ENCODE measurements around the gene SYT14.
"Not testable (repeated sequence)": the region's sequence is repeated elsewhere in the genome, so short reads cannot be mapped to it uniquely, and the experiment has no call there.

Gene SYT14

DNA sequence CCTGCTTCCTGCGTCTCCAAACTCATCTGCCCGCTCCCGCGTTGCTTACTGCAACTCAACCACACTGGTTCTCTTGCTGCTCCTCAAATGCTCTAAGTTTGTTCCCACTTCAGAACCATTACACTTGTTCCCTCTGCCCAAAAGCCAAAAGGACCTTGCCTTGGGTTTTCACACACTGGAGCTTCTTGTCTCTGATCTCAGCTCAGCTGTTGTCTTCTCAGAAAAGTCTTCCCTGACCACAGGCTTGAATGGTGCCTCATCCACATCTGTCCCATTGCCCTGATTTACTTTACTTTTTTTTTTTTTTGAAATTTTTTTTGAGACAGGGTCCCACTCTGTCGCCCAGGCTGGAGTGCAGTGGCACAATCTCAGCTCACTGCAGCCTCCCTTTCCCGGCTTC lies 44.3 kb upstream of the SYT14 start:
- no peaks in the 10 kb centered on the region for H3K4me1 ChIP-seq (ENCODE audit: low read depth, poor library complexity, severe bottlenecking)
- no peaks in the 10 kb centered on the region for H4K20me1 ChIP-seq (ENCODE audit: insufficient read depth)
- TF ChIP-seq, protein P1, sequence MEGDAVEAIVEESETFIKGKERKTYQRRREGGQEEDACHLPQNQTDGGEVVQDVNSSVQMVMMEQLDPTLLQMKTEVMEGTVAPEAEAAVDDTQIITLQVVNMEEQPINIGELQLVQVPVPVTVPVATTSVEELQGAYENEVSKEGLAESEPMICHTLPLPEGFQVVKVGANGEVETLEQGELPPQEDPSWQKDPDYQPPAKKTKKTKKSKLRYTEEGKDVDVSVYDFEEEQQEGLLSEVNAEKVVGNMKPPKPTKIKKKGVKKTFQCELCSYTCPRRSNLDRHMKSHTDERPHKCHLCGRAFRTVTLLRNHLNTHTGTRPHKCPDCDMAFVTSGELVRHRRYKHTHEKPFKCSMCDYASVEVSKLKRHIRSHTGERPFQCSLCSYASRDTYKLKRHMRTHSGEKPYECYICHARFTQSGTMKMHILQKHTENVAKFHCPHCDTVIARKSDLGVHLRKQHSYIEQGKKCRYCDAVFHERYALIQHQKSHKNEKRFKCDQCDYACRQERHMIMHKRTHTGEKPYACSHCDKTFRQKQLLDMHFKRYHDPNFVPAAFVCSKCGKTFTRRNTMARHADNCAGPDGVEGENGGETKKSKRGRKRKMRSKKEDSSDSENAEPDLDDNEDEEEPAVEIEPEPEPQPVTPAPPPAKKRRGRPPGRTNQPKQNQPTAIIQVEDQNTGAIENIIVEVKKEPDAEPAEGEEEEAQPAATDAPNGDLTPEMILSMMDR (conservative IDR thresholded peaks at IDR 0.05; ENCODE audit: low read depth, low read length), result no peak
- no peak overlapping the region for H2AFZ ChIP-seq (ENCODE audit: low read depth)
- no peak overlapping the region for H3K4me3 ChIP-seq (IDR thresholded peaks at IDR 0.05; ENCODE audit: insufficient read depth, low read depth, low read length)
- H3K27ac ChIP-seq, result no peak overlapping the region
- no peaks in the 10 kb centered on the region for H3K27me3 ChIP-seq (ENCODE audit: insufficient read depth, low read depth)
- H3K4me2 ChIP-seq, result no peak overlapping the region
- no peaks in the 10 kb centered on the region for H3K79me2 ChIP-seq (ENCODE audit: insufficient read depth, low read depth)
- H3K36me3 ChIP-seq (ENCODE audit: insufficient read depth), result no peaks in the 10 kb centered on the region
- no peak overlapping the region for H3K9ac ChIP-seq

DNA sequence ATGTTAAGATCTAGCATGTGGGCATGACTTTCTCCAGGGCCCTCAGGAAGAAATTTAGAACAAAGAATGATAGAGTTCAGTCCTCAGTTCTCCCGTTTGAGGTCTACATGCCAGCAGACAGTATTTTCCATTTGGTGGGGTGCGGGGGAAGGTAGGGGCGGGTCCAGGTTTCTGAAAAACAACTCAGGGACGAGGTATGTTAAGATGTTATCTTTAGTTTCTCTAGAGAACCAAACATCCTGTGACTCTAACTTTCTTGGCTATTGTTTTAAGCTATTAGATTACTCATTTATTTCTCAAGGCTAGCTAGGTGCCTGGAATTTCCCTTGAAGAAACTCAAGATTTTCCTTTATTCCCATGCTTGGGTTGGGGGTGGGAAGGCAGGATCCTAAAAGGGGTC lies 42.3 kb upstream of the SYT14 start:
- H3K27ac ChIP-seq, result no peak overlapping the region
- H3K9ac ChIP-seq, result no peak overlapping the region
- no peaks in the 10 kb centered on the region for H3K36me3 ChIP-seq (ENCODE audit: insufficient read depth)
- no peak overlapping the region for H2AFZ ChIP-seq (ENCODE audit: low read depth)
- no peaks in the 10 kb centered on the region for H3K27me3 ChIP-seq (ENCODE audit: insufficient read depth, low read depth)
- TF ChIP-seq, protein P1 (conservative IDR thresholded peaks at IDR 0.05; ENCODE audit: low read depth, low read length), result no peak
- H3K4me3 ChIP-seq (IDR thresholded peaks at IDR 0.05; ENCODE audit: insufficient read depth, low read depth, low read length), result no peak overlapping the region
- no peaks in the 10 kb centered on the region for H3K4me1 ChIP-seq (ENCODE audit: low read depth, poor library complexity, severe bottlenecking)
- no peaks in the 10 kb centered on the region for H3K79me2 ChIP-seq (ENCODE audit: insufficient read depth, low read depth)
- H3K4me2 ChIP-seq, result no peak overlapping the region
- no peaks in the 10 kb centered on the region for H4K20me1 ChIP-seq (ENCODE audit: insufficient read depth)

DNA sequence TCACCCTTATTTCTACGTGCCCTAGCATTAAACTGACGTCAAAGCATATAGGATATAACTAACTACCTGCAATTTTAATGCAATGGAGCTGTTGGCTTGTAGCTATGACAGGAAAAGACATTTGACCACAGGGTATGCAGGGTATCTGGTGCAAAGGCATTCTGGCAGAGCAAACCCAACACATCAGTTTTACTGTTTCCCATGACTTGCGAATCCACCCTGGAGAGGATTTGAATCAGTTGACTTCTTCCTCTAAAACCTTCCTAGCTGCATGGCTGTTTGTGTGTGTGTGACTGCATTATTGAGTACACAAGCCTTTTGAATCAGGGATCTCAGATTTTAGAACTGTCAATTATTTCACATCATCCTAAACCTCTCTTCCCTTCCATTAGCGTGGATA lies 41.7 kb upstream of the SYT14 start:
- Histone ChIP-seq H3K36me3 (ENCODE audit: insufficient read depth) (no peaks in the 10 kb centered on the region), H3K9ac (no peak overlapping the region), H3K27ac (no peak overlapping the region), H3K4me2 (no peak overlapping the region), H3K4me3 (IDR thresholded peaks at IDR 0.05; ENCODE audit: insufficient read depth, low read depth, low read length) (no peak overlapping the region), H3K4me1 (ENCODE audit: low read depth, poor library complexity, severe bottlenecking) (no peaks in the 10 kb centered on the region), H4K20me1 (ENCODE audit: insufficient read depth) (no peaks in the 10 kb centered on the region), H3K79me2 (ENCODE audit: insufficient read depth, low read depth) (no peaks in the 10 kb centered on the region), H2AFZ (ENCODE audit: low read depth) (no peak overlapping the region), H3K27me3 (ENCODE audit: insufficient read depth, low read depth) (no peaks in the 10 kb centered on the region)
- TF ChIP-seq, protein P1 (conservative IDR thresholded peaks at IDR 0.05; ENCODE audit: low read depth, low read length), result no peak

DNA sequence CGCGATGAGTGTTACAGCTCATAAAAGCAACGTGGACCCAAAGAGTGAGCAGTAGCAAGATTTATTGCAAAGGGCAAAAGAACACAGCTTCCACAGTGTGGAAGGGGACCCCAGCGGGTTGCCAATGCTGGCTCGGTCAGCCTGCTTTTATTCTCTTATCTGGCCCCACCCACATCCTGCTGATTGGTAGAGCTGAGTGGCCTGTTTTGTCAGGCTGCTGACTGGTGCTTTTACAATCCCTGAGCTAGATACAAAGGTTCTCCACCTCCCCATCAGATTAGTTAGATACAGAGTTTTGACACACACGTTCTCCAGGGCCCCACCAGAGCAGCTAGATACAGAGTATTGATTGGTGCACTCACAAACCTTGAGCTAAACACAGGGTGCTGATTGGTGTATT lies 39.7 kb upstream of the SYT14 start:
- not testable (repeated sequence) for H3K4me1 ChIP-seq (ENCODE audit: low read depth, poor library complexity, severe bottlenecking); H3K36me3 ChIP-seq (ENCODE audit: insufficient read depth); H3K27me3 ChIP-seq (ENCODE audit: insufficient read depth, low read depth); H3K4me3 ChIP-seq (IDR thresholded peaks at IDR 0.05; ENCODE audit: insufficient read depth, low read depth, low read length); H3K4me2 ChIP-seq; H4K20me1 ChIP-seq (ENCODE audit: insufficient read depth); H3K27ac ChIP-seq; H3K79me2 ChIP-seq (ENCODE audit: insufficient read depth, low read depth); H2AFZ ChIP-seq (ENCODE audit: low read depth); H3K9ac ChIP-seq

DNA sequence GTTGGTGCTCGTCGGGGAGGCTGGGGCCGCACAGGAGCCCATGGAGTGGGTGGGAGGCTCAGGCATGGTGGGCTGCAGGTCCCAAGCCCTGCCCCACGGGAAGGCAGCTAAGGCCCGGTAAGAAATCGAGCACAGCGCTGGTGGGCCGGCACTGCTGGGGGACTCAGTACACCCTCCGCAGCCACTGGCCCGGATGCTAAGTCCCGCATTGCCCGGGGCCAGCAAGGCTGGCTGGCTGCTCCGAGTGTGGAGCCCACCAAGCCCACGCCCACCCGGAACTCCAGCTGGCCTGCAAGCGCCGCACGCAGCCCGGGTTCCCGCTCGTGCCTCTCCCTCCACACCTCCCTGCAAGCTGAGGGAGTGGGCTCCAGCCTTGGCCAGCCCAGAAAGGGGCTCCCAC lies 39.2 kb upstream of the SYT14 start:
- H3K27me3 ChIP-seq (ENCODE audit: insufficient read depth, low read depth); H2AFZ ChIP-seq (ENCODE audit: low read depth); H3K36me3 ChIP-seq (ENCODE audit: insufficient read depth); H4K20me1 ChIP-seq (ENCODE audit: insufficient read depth); H3K4me2 ChIP-seq; H3K27ac ChIP-seq; H3K4me3 ChIP-seq (IDR thresholded peaks at IDR 0.05; ENCODE audit: insufficient read depth, low read depth, low read length); H3K4me1 ChIP-seq (ENCODE audit: low read depth, poor library complexity, severe bottlenecking); H3K79me2 ChIP-seq (ENCODE audit: insufficient read depth, low read depth); H3K9ac ChIP-seq: not testable (repeated sequence)

Measured in KMS-11 (cell line).